Measurements from ENCODE around the gene NAP1L4.

NAP1L4 gene

GRCh38 chr11:3004481-3004880 lies 12.4 kb upstream of the NAP1L4 start:
- TF ChIP-seq, protein P1, sequence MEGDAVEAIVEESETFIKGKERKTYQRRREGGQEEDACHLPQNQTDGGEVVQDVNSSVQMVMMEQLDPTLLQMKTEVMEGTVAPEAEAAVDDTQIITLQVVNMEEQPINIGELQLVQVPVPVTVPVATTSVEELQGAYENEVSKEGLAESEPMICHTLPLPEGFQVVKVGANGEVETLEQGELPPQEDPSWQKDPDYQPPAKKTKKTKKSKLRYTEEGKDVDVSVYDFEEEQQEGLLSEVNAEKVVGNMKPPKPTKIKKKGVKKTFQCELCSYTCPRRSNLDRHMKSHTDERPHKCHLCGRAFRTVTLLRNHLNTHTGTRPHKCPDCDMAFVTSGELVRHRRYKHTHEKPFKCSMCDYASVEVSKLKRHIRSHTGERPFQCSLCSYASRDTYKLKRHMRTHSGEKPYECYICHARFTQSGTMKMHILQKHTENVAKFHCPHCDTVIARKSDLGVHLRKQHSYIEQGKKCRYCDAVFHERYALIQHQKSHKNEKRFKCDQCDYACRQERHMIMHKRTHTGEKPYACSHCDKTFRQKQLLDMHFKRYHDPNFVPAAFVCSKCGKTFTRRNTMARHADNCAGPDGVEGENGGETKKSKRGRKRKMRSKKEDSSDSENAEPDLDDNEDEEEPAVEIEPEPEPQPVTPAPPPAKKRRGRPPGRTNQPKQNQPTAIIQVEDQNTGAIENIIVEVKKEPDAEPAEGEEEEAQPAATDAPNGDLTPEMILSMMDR (IDR thresholded peaks at IDR 0.05; ENCODE audit: borderline replicate concordance, insufficient read depth, low read depth, low read length): no peak
- H3K4me3 ChIP-seq (ENCODE audit: low read depth, low read length): no peak overlapping the region

DNA sequence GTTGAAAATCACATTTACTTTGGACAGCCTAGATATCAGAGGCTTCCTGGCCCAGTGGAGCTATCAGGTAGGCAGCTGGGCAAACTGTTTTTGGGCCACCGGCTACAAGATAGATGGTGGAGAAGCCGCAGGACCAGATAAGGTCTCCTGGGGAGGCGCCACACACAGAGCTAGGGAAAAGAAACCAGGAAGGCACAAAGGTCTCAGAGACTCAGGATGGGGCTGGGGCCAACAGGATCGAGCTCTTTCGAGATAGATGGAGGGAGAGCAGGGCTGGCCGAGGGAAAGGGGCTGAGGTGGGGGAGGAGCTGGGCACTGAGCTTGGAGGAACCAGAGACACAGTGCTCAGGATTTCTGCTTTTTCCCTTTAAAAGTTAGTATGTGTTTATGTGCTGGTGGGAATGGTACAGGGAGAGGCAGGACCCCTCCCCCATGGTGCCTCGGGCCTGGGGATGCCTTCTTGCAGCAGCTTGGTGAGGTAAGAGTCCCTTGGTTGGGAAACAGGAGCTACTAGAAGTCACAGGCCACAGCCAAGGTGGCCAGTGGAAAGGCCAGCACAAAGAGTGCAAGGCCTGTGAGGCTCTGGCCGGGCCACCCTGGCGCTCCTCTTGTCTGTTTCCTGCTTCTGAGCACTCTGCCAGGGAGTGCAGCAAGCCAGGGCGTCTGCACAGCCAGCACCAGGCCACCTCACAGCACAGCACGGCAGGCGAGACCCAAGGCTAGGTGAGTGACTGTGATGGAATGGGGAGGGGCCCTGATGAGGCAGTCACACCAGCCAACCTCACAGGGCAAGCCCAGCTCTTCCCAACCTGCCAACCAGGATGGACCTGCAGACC lies 11.5 kb upstream of the NAP1L4 start:
- TF ChIP-seq, protein P1 (IDR thresholded peaks at IDR 0.05; ENCODE audit: borderline replicate concordance, insufficient read depth, low read depth, low read length): no peak
- no peak overlapping the region for H3K4me3 ChIP-seq (ENCODE audit: low read depth, low read length)

DNA sequence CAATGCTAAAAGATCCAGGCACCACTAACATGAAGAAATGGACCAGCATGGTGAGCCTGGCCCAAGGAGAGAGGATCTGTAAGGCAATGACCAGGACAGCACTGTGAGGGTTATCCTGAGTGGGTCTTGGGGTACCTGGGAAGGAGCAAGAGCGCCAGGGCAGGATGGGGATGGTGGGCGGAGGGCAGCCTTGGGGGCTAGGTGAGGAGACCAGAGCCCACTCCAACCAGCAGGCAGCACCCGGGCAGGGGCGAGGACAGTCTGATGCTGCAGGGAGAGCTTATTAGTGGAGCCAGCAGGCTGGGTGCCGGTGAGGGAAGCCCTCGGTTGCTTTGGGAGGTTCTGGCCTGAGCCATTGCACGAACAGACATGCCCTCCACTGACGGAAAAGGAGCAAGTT lies 10.7 kb upstream of the NAP1L4 start:
- no peak overlapping the region for H3K4me3 ChIP-seq (ENCODE audit: low read depth, low read length)
- TF ChIP-seq, protein P1 (IDR thresholded peaks at IDR 0.05; ENCODE audit: borderline replicate concordance, insufficient read depth, low read depth, low read length): no peak

DNA sequence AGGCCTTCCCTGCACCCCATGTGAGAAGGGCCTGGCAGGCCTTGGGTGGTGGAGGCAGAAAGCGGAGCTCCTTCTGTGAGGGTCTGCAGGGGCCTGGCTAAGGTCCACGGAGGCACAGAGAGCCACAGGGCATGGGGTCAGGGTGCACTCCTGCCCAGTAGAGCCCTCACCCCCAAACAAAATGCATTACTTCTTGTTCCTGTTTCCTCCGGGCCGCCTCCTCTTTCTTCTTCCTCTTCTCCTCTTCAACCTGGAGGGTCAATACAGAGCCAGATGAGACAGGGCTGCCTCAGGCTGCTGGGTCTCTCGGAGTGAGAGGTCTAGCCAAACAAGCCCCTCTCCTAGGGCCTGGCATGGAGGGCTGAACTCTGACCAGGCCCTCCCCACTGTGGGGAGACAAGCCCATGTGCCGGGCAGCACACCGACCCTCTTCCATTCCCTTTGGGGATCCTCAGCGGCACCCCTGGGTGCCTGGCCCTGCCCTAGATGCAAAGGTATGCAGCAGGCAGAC lies 10.3 kb upstream of the NAP1L4 start:
- TF ChIP-seq, protein P1 (IDR thresholded peaks at IDR 0.05; ENCODE audit: borderline replicate concordance, insufficient read depth, low read depth, low read length): no peak
- H3K4me3 ChIP-seq (ENCODE audit: low read depth, low read length): no peak overlapping the region

DNA sequence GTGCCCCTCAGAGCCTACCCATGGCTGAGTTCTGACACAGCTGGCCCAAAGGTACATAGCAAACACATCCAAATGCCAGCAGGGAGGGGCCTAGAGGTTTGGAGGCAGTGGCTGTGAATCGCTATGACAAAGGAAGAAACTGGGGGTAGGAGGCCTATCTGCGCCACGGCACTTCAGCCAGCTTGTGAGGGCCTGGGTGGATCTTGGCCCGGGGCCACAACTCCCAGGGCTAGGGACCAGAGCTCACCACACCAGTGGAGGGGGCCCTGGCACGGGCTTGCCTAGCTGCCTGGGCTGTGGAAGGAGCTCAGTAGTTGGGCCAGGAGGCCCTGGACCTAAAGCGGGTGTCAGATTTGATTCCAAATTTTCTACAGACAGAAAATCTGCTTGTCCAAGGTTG lies 9.4 kb upstream of the NAP1L4 start:
- TF ChIP-seq, protein P1 (IDR thresholded peaks at IDR 0.05; ENCODE audit: borderline replicate concordance, insufficient read depth, low read depth, low read length): no peak
- no peak overlapping the region for H3K4me3 ChIP-seq (ENCODE audit: low read depth, low read length)

- no peak overlapping the region for H3K4me3 ChIP-seq (ENCODE audit: low read depth, low read length)
- TF ChIP-seq, protein P1 (IDR thresholded peaks at IDR 0.05; ENCODE audit: borderline replicate concordance, insufficient read depth, low read depth, low read length): no peak
Observed at GRCh38 chr11:3000032-3000961, 8.2 kb upstream of the NAP1L4 start.
